Keratinocyte (primary cell): Measurements from ENCODE around the gene CLRN2. TPM values are rescaled to one million over a fixed set of nuclear protein-coding genes. Genes with fewer than 3 reads are reported as not detected.

ENCODE experiments used
- DNase-seq: peaks from one replicate; pipeline ENCODE4 v3.0.0-alpha.2; 2011; ENCODE audit warnings: low read depth, missing footprints, low spot score
- FAIRE-seq: peaks from 2 replicates; lab custom pipeline; 2011; peaks lifted over from hg19 to GRCh38; lab: Jason Lieb, UNC
- H2AFZ ChIP-seq: 2 replicates; pipeline ENCODE4 v1.6.0; 2012; ENCODE audit warnings: low read length, control low read depth, inconsistent platforms; ENCODE audit not compliant: control insufficient read depth
- H3K27ac ChIP-seq: 2 replicates; pipeline ENCODE4 v1.5.1; 2011; ENCODE audit warnings: low read length; ENCODE audit not compliant: control insufficient read depth, insufficient read depth
- H3K27me3 ChIP-seq: 3 replicates; pipeline ENCODE4 v1.6.0; 2011; ENCODE audit warnings: low read length; ENCODE audit not compliant: control insufficient read depth, insufficient read depth; ENCODE audit errors: extremely low read depth
- H3K36me3 ChIP-seq, 2 experiments: 2 replicates in 1 of 2; 3 replicates in 1 of 2; pipeline ENCODE4 v1.5.1; 2011; ENCODE audit warnings: low read length in 2 of 2, mild to moderate bottlenecking in 1 of 2; ENCODE audit not compliant: control insufficient read depth in 2 of 2, insufficient read depth in 2 of 2; ENCODE audit errors: extremely low read depth in 1 of 2
- H3K4me1 ChIP-seq: 3 replicates; pipeline ENCODE4 v1.5.1; 2011; ENCODE audit warnings: low read length; ENCODE audit not compliant: control insufficient read depth, insufficient read depth; ENCODE audit errors: extremely low read depth
- H3K4me2 ChIP-seq: 3 replicates; pipeline ENCODE4 v1.6.0; 2011; ENCODE audit warnings: low read depth, low read length; ENCODE audit not compliant: control insufficient read depth, insufficient read depth; ENCODE audit errors: extremely low read depth
- H3K4me3 ChIP-seq, 3 experiments: fragments of 200-600 bp in 1 of 3; sonication (generic) in 1 of 3; 2 replicates in 2 of 3; 3 replicates in 1 of 3; pipeline ENCODE4 v1.5.1; 2011 to 2016; ENCODE audit warnings: low read length in 3 of 3, mild to moderate bottlenecking in 3 of 3, control low read depth in 2 of 3, inconsistent platforms in 1 of 3, low read depth in 1 of 3, mixed read lengths in 1 of 3, mixed run types in 1 of 3, moderate library complexity in 1 of 3; ENCODE audit not compliant: control insufficient read depth in 2 of 3, insufficient read depth in 2 of 3; ENCODE audit errors: extremely low read depth in 1 of 3
- H3K79me2 ChIP-seq: 2 replicates; pipeline ENCODE4 v1.6.0; 2012; ENCODE audit warnings: low read length; ENCODE audit not compliant: control insufficient read depth, insufficient read depth
- H3K9ac ChIP-seq: 3 replicates; pipeline ENCODE4 v1.6.0; 2011; ENCODE audit warnings: low read length; ENCODE audit not compliant: control insufficient read depth, insufficient read depth; ENCODE audit errors: extremely low read depth
- H3K9me1 ChIP-seq: 3 replicates; pipeline ENCODE4 v1.6.0; 2011; ENCODE audit warnings: low read length; ENCODE audit not compliant: control insufficient read depth, insufficient read depth; ENCODE audit errors: extremely low read depth
- H3K9me3 ChIP-seq: 2 replicates; pipeline ENCODE4 v1.5.1; 2012; ENCODE audit warnings: low read depth, low read length; ENCODE audit not compliant: control insufficient read depth
- H4K20me1 ChIP-seq: 3 replicates; pipeline ENCODE4 v1.6.0; 2011; ENCODE audit warnings: low read length; ENCODE audit not compliant: control insufficient read depth, insufficient read depth; ENCODE audit errors: extremely low read depth
- CTCF ChIP-seq, 3 experiments: IDR thresholded peaks in 1 of 3; conservative IDR thresholded peaks in 1 of 3; optimal IDR thresholded peaks in 1 of 3; 2 replicates in 2 of 3; 3 replicates in 1 of 3; pipeline versions ENCODE3 to v1.5.1; 2011; ENCODE audit warnings: low read length in 3 of 3, mild to moderate bottlenecking in 3 of 3, moderate library complexity in 2 of 3, control low read depth in 1 of 3, inconsistent platforms in 1 of 3; ENCODE audit not compliant: insufficient read depth in 2 of 3; ENCODE audit errors: extremely low read depth in 1 of 3
- EZH2 ChIP-seq: IDR thresholded peaks from one replicate; pipeline ENCODE4 v1.6.1; 2012; ENCODE audit warnings: inconsistent platforms, mild to moderate bottlenecking, low read length, moderate library complexity
- dilution Hi-C: fragments of 300-500 bp; cut with MboI; formaldehyde crosslinking; loops from one replicate; pipeline ENCODE4 v1.7.0; 2020; ENCODE audit warnings: low sequenced_read_pairs; ENCODE audit not compliant: extremely low pct_ligation_motif_present
- polyA plus RNA-seq, 5 experiments: library from polyadenylated mRNA; depleted of rRNA in 3 of 5; stranded (reverse) in 3 of 5; stranded (forward) in 1 of 5; unstranded in 1 of 5; fragments of >200 nt; gene quantifications; 1 replicate in 1 of 5; 2 replicates in 3 of 5; 3 replicates in 1 of 5; pipeline versions ENCODE4 v1.2.1 to v1.2.3, GENCODE V29; 2011 to 2012; ENCODE audit warnings: missing spikeins in 2 of 5, low read depth in 1 of 5, low replicate concordance in 1 of 5

The CLRN2 gene
- polyA plus RNA-seq, 1 donor (not counting 4 experiments of a cell fraction or from before 2014, with no cell fraction given): not detected

- DNase-seq (no peak), FAIRE-seq (no peak)
- Histone ChIP-seq H3K9me1 (no peaks in the 10 kb centered on the region), H3K79me2 (peaks cover 4% of the 10 kb centered on the region), H3K27me3 (no peaks in the 10 kb centered on the region), H3K4me3 (no peak overlapping the region), H2AFZ (no peak overlapping the region), H3K27ac (no peak overlapping the region), H4K20me1 (no peaks in the 10 kb centered on the region), H3K4me1 (peaks cover 15% of the 10 kb centered on the region), H3K9ac (no peak overlapping the region), H3K36me3 (peaks cover 15 to 19% of the 10 kb centered on the region in 2 experiments), H3K9me3 (no peaks in the 10 kb centered on the region), H3K4me2 (no peak overlapping the region)
- dilution Hi-C loops: no loop called here
- TF ChIP-seq EZH2 (no peak), CTCF (optimal IDR thresholded peaks at IDR 0.05 in 1 of 3, IDR thresholded peaks at IDR 0.05 in 1 of 3, conservative IDR thresholded peaks at IDR 0.05 in 1 of 3; ENCODE audit: extremely low read depth in 1 of 3, insufficient read depth in 2 of 3, low read length in 3 of 3) (no peak)
Observed at GRCh38 chr4:17504081-17504480, 10.9 kb upstream of the CLRN2 start.

GRCh38 chr4:17510582-17510981, 4.4 kb upstream of the CLRN2 start:
- DNase-seq: no peak
- TF ChIP-seq EZH2 (no peak), CTCF (optimal IDR thresholded peaks at IDR 0.05 in 1 of 3, IDR thresholded peaks at IDR 0.05 in 1 of 3, conservative IDR thresholded peaks at IDR 0.05 in 1 of 3; ENCODE audit: extremely low read depth in 1 of 3, insufficient read depth in 2 of 3, low read length in 3 of 3) (no peak)
- Histone ChIP-seq H3K9me1 (peaks cover 2% of the 10 kb centered on the region), H4K20me1 (no peaks in the 10 kb centered on the region), H3K9ac (peak overlapping the region; percentile 86), H3K4me2 (peak overlapping the region; percentile 98), H3K9me3 (no peaks in the 10 kb centered on the region), H3K36me3 (peaks cover 2 to 5% of the 10 kb centered on the region in 2 experiments), H3K4me3 (peak overlapping the region in 2 of 3 experiments; percentile 86 to 92), H3K4me1 (peaks cover 21% of the 10 kb centered on the region), H3K27ac (no peak overlapping the region), H2AFZ (no peak overlapping the region), H3K79me2 (peaks cover 17% of the 10 kb centered on the region), H3K27me3 (peaks cover 4% of the 10 kb centered on the region)
- no peak for FAIRE-seq
- dilution Hi-C loops: no loop called here
